HL-60 (cell line): Measurements from ENCODE around the gene ARMH4.

Source experiments
- DNase-seq, 2 experiments: peaks; one replicate each; pipeline ENCODE4 v3.0.0-alpha.2; 2010 to 2020; ENCODE audit warnings: low read depth in 1 of 2, low spot score in 1 of 2
- H3K27ac ChIP-seq: fragments of 250-450 bp; sonication (Bioruptor Pico); replicated peaks from 2 replicates; pipeline ENCODE4 v1.5.1; 2020; ENCODE audit warnings: mild to moderate bottlenecking, moderate library complexity
- H3K27me3 ChIP-seq: fragments of 250-450 bp; sonication (Bioruptor Pico); 2 replicates; pipeline ENCODE4 v1.5.1; 2021; ENCODE audit warnings: mild to moderate bottlenecking, moderate library complexity; ENCODE audit not compliant: insufficient read depth, poor library complexity, severe bottlenecking
- H3K4me3 ChIP-seq: replicated peaks from 2 replicates; pipeline ENCODE4 v1.5.1; 2011; ENCODE audit warnings: mild to moderate bottlenecking, control low read depth, low read length; ENCODE audit not compliant: insufficient read depth
- CTCF ChIP-seq: IDR thresholded peaks from one replicate; pipeline ENCODE4 v1.5.1; 2011; ENCODE audit warnings: low read length, control low read depth, inconsistent platforms; ENCODE audit not compliant: insufficient read depth
- GABPA ChIP-seq: IDR thresholded peaks from 2 replicates; pipeline ENCODE4 v1.6.1; 2012; ENCODE audit warnings: low read depth
- POLR2AphosphoS5 ChIP-seq: IDR thresholded peaks from 2 replicates; pipeline ENCODE4 v1.6.1; 2012; ENCODE audit warnings: low read depth
- REST ChIP-seq: IDR thresholded peaks from 2 replicates; pipeline ENCODE4 v1.6.1; 2012; ENCODE audit warnings: low read depth; ENCODE audit not compliant: insufficient replicate concordance
- SPI1 ChIP-seq: IDR thresholded peaks from 2 replicates; pipeline ENCODE4 v1.6.1; 2012; ENCODE audit warnings: low read depth, mild to moderate bottlenecking, borderline replicate concordance

ARMH4 gene

GRCh38 chr14:58199726-58200479 lies 47.9 kb upstream of the ARMH4 start, which contains the start of gene ACTR10:
Gene ACTR10 (plus strand): TSS chr14:58200149. CDS start chr14:58200218, 69 bp downstream.
- Histone ChIP-seq H3K27ac (peak within 1 kb of the TSS; percentile 84), H3K27me3 (peaks cover 2% of the 10 kb centered on the region), H3K4me3 (peak within 1 kb of the TSS; percentile 97)
- peak; percentile 29 to 77 for DNase-seq
- TF ChIP-seq GABPA: no peak
- TF ChIP-seq POLR2AphosphoS5: peak; percentile 24; the same call in 1 of the 2 replicates

GRCh38 chr14:58198086-58198485 lies 46.1 kb upstream of the ARMH4 start:
- TF ChIP-seq SPI1: no peak
- TF ChIP-seq CTCF: no peak
- no peak for TF ChIP-seq POLR2AphosphoS5
- no peak for TF ChIP-seq REST
- TF ChIP-seq GABPA: no peak
- no peak overlapping the region for H3K27ac ChIP-seq
- peaks cover 2% of the 10 kb centered on the region for H3K27me3 ChIP-seq
- no peak for DNase-seq
- H3K4me3 ChIP-seq: no peak overlapping the region

GRCh38 chr14:58196198-58196597 lies 44.2 kb upstream of the ARMH4 start:
- Histone ChIP-seq H3K27ac (no peak overlapping the region), H3K4me3 (no peak overlapping the region), H3K27me3 (peaks cover 2% of the 10 kb centered on the region)
- no peak for TF ChIP-seq GABPA
- no peak for TF ChIP-seq SPI1
- no peak for TF ChIP-seq CTCF
- no peak for TF ChIP-seq REST
- TF ChIP-seq POLR2AphosphoS5: no peak
- no peak for DNase-seq

- no peak overlapping the region for H3K27ac ChIP-seq
- H3K4me3 ChIP-seq: no peak overlapping the region
- H3K27me3 ChIP-seq: peaks cover 5% of the 10 kb centered on the region
- DNase-seq: no peak
- TF ChIP-seq CTCF (no peak), SPI1 (no peak), REST (no peak), GABPA (no peak), POLR2AphosphoS5 (no peak)
Observed at GRCh38 chr14:58193542-58193941, 41.5 kb upstream of the ARMH4 start.
